ENCODE results near the gene BABAM2. TPM values are rescaled to one million over a fixed set of nuclear protein-coding genes. Genes with fewer than 3 reads are reported as not detected.

The BABAM2 gene
- total RNA-seq, 1 experiment from 2014 or later: 27.1 TPM

- Histone ChIP-seq H3K23ac (ENCODE audit: insufficient read length, low read depth, low read length) (no peak overlapping the region), H3K27me3 (ENCODE audit: insufficient read depth, low read length) (no peaks in the 10 kb centered on the region), H2BK120ac (ENCODE audit: low read depth, low read length, poor library complexity, severe bottlenecking) (no peak overlapping the region), H3K4me1 (ENCODE audit: insufficient read depth, low read length) (no peaks in the 10 kb centered on the region), H4K5ac (ENCODE audit: insufficient read length, low read depth, low read length) (no peak overlapping the region), H2AFZ (ENCODE audit: low read length) (no peak overlapping the region), H3K4ac (ENCODE audit: low read depth, low read length) (no peak overlapping the region), H4K20me1 (ENCODE audit: control insufficient read depth, insufficient read depth, insufficient read length) (no peaks in the 10 kb centered on the region), H2AK5ac (ENCODE audit: insufficient read length, low read length) (no peak overlapping the region), H3K9ac (ENCODE audit: extremely low read depth, insufficient read length, low read length) (no peak overlapping the region), H3K23me2 (ENCODE audit: insufficient read length, low read depth, low read length, poor library complexity, severe bottlenecking) (no peaks in the 10 kb centered on the region), H2BK5ac (ENCODE audit: insufficient read length, low read length) (no peak overlapping the region), H3K27ac (ENCODE audit: insufficient read length, low read depth, low read length) (no peak overlapping the region), H3K79me2 (ENCODE audit: insufficient read depth, low read length) (no peaks in the 10 kb centered on the region), H3K18ac (ENCODE audit: insufficient read length, low read depth, low read length) (no peak overlapping the region), H3K79me1 (ENCODE audit: insufficient read depth, low read depth, low read length, poor library complexity, severe bottlenecking) (no peaks in the 10 kb centered on the region), H3K9me3 (ENCODE audit: control insufficient read depth, low read depth, low read length) (no peaks in the 10 kb centered on the region), H3K14ac (ENCODE audit: insufficient read depth, low read length) (no peak overlapping the region; the same call in 1 of the 2 replicates), H3K56ac (ENCODE audit: insufficient read length, low read depth, low read length) (no peak overlapping the region), H2BK15ac (ENCODE audit: low read depth, low read length) (no peak overlapping the region), H3T11ph (ENCODE audit: low read length) (no peak overlapping the region), H3K4me2 (ENCODE audit: insufficient read depth, insufficient read length, low read length) (no peak overlapping the region), H4K8ac (replicated peaks; ENCODE audit: insufficient read length, low read depth, low read length) (no peak overlapping the region), H4K91ac (ENCODE audit: insufficient read length, low read depth, low read length) (no peak overlapping the region), H2BK12ac (ENCODE audit: insufficient read length, low read depth, low read length) (no peak overlapping the region), H2BK20ac (ENCODE audit: low read depth, low read length, poor library complexity, severe bottlenecking) (no peak overlapping the region)
- H3K27me3 Mint-ChIP-seq (ENCODE audit: low read depth): peaks cover 11% of the 10 kb centered on the region
- no peak for DNase-seq
- peaks cover 17 to 32% of the 10 kb centered on the region in 2 experiments for H3K4me1 Mint-ChIP-seq
- WGBS (ENCODE audit: extremely low coverage, insufficient read length, low lambda C conversion rate): no CpG with 5 or more reads among the region's 28 CpGs
- H3K36me3 Mint-ChIP-seq (ENCODE audit: insufficient read depth in 1 of 3, low read depth in 3 of 3): no peaks in the 10 kb centered on the region; a peak in 2 of 7 replicates
- no peak for TF ChIP-seq CTCF (conservative IDR thresholded peaks at IDR 0.05)
- H3K9me3 Mint-ChIP-seq: no peaks in the 10 kb centered on the region
- no peak overlapping the region; a peak in 1 of 5 replicates for H3K4me3 Mint-ChIP-seq
- no peak overlapping the region for H3K27ac Mint-ChIP-seq
Measured at GRCh38 chr2:28359222-28360057, 468.9 kb downstream of the BABAM2 start.

All from H9 (cell line).